Stimulated activated CD8-positive, alpha-beta memory T cell treated with anti-CD3 and anti-CD28 coated beads, Interleukin-4, amount 100 ng/mL, for 4 hours (primary cell): ENCODE results near the gene PLCL1.
"Not testable (repeated sequence)": the region's sequence is repeated elsewhere in the genome, so short reads cannot be mapped to it uniquely, and the experiment has no call there.

ENCODE experiments used
- DNase-seq, 2 donors: peaks; one replicate each; pipeline ENCODE4 v3.0.0-alpha.2; 2020; ENCODE audit warnings: low read depth in 2 of 2, low spot score in 1 of 2

PLCL1 gene

DNA sequence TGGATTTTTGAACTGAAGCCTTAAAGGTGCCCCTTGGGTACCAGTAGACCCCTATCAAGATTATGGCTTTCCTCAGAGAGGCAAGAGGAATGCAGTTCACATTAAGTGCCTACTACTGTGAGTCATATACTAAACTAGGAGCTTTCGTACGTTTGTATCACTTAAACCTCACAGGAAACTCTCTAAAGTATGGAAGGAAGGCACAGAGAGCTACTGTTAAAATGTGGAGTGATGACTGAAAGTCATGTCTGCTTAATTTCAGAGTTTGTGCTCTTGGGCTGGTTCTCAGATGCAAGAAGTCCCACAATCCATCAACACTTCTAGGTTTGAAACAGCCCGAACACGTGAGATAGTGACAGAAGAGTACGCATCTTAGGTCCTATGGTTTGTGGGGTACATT, 4.7 kb downstream of the PLCL1 start:
- DNase-seq: no peak

DNA sequence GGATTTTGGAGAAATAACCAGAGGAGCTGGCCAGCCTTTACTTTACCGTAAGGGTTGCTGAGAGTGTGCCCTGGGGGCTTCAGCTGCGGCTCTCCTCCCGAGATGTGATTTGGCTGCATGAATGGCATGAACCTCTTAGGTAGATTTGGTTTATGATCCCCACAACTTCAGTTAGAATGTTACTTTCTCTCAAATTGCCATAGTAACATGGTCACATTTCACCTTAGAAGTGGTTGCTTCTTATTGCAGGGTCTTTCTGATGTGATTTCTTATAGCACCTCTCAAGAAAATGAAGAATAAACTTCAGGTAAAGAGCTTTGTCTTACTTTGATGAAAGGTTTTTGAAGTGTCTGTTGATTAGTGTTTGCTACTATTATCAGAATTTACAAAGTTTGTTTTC, 5.6 kb downstream of the PLCL1 start:
- DNase-seq: no peak

DNA sequence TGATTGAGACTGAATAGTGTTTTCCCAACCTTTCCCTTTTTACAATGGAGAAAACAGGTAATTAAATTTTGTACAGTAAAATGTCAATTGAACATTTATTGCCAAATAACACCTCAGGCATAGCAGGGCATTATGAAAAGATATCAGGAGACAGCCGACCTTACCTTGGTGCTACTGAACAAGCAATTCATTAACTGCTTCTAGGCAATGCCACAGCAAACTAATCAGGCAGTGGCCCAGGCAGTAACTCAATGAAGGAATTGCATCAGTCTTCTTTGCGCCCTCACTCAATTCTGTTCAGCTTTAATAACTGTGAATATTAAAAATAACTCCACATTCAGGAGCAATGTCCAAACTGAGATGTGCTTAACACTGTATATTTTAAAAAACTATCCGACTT, 6.1 kb downstream of the PLCL1 start:
- DNase-seq: no peak

DNA sequence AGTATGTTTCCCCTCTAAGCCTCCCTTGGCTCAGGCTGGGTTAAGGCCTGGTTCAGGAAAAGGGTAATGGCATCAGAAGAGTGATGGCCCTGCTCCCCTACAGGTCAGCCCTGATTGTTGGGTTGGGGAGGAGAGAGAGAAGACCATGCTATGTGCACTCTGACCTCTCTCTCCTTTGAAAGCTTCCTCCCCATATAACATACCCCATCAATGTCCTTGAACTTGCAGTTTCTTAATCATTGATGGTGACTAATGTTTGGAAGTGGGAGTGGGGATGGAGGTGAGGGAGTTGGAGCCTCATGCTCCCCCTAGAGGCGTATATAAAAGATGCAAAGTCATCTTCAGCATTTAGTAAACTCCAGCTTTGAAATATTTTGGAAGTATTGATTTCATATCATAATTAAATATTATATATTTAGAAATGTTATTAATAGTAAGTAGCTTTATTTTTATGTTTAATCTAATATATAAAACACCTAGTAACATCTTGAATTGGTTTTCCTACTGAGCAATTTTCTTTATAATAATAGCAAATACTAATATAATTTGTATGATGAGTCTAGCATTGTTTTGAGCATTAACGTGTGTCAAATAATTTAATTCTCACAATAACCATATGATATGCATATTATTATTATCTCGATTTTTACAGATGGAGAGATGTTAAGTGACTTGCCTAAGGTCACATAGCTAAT, 8.8 kb downstream of the PLCL1 start:
- DNase-seq: no peak

- DNase-seq: no peak
Measured at GRCh38 chr2:197814526-197814925, 10.1 kb downstream of the PLCL1 start.

DNA sequence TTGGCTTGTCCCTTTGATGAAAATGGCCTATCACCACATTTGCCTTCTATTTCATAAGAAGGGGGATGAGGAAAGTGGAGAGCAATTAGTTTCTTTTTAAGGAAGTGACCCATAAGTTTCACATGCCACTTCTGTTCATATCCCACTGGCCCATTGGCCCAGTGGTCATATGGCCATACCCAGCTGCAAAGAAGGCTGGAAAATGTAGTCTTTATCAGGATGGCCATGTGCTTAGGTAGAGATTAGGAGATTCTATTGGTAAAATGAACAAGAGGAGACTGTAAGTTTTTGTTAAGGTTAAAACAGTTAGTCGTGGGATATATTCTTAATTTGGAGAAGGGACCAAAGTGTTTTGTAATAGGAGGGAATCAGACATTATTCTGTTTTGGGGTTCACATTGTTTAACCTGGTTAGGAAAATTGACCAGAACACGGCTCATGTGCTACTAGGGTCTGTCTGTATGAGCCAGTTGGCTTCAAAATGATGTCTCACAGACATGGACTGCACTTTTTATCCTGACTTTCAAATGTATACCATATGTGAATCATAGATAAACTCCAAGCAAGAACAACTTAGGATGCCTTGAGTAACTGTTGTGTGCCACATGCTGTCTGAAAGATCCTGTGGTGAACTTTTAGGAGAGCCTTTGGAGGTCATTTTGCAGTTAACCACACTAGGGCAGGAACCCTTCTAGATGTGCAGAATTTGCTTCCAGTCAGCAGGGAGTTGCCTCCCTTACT, 17.3 kb downstream of the PLCL1 start:
- no peak for DNase-seq

GRCh38 chr2:197822333-197822732, 17.9 kb downstream of the PLCL1 start:
- no peak for DNase-seq

- DNase-seq: no peak
Measured at GRCh38 chr2:197827618-197828017, 23.2 kb downstream of the PLCL1 start.

DNA sequence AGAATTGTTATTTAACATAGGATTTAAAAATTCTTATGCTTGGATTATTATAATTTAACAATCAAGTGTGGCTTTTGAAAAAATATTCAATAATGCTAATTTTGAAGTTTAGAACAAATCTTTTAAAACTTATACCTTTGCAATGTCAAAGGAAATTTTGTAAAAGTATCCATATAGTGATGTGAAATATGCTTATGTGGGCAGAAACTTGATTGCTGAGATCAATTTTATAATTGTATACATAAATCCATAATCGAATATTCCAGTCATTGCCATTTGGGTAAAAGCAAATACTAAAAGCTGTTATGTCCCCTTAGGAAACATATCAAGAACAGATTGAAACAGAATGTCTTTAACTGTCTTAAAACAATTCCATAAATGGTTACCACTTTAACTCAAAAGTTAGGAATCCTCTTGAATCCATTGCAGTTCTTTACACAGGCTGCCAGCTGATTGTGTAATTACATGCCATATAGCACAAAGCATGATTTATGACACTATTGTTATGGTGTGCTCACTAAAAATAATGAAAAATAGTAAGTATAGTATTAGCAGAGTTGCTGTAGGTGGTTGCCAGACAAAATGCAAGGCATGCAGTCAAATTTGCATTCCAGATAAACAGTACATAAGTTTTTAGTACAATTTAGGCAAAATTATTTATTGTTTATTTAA, 24.2 kb downstream of the PLCL1 start:
- no peak for DNase-seq

DNA sequence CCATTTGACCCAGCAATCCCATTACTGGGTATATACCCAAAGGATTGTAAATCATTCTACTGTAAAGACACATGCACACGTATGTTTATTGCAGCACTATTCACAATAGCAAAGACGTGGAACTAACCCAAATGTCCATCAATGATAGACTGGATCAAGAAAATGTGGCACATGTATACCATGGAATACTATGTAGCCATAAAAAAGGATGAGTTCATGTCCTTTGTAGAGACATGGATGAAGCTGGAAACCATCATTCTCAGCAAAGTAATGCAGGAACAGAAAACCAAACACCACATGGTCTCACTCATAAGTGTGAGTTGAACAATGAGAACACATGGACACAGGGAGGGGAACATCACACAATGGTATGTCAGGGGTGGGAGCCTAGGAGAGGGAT, 30.4 kb downstream of the PLCL1 start:
- DNase-seq: not testable (repeated sequence)

DNA sequence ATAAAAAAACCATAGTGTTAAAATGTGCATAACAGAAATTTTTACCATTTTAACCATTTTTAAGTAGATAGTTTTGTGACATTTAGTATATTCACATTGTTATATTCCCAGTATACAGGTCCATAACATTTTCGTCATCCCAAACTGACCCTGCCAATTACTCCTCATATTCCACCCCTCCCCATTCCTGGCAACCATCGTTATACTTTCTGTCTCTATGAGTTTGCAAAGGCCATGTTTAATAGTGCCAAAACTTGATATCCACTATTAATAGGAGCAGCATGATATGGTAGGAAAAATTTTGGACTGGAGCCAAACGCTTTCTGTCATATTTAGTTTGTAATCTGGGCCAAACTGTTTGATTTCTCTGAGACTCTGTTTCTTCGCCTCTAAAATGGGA, 30.9 kb downstream of the PLCL1 start:
- no peak for DNase-seq

GRCh38 chr2:197838036-197838435, 33.6 kb downstream of the PLCL1 start:
- no peak for DNase-seq

DNA sequence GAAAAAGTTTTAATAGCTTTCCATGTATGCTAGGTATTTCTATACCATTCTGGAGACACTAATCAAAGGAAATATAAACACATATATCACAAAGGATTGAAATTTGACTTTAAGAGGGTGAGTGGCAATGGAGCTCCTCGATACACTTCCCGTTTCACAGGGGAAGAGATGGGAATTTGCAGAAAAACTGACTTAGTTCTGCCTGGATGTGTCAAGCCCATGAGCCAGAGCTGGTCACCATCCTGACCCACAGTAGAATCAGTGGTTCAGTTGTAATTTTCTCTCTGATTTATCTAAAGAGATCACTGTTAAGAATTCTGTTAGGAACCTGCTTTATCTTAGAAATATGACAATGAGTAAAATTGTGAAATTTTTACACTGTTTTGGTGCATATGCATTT, 34.2 kb downstream of the PLCL1 start:
- no peak for DNase-seq

DNA sequence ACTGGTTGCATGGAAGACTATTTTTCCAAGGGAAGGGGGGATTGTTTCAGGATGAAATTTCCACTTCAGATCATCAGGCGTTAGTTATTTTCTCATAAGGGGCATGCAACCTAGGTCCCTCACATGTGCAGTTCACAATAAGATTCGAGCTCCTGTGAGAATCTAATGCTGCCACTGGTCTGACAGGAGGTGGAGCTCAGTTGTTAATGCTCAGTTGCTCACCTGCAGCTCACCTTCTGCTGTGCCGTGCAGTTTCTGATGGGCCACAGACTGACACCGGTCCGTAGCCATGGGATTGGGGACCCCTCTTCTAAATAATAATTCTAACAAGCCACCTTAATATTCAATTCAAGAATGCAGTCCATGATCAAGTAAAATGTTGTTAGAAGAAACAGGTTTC, 34.9 kb downstream of the PLCL1 start:
- no peak for DNase-seq

DNA sequence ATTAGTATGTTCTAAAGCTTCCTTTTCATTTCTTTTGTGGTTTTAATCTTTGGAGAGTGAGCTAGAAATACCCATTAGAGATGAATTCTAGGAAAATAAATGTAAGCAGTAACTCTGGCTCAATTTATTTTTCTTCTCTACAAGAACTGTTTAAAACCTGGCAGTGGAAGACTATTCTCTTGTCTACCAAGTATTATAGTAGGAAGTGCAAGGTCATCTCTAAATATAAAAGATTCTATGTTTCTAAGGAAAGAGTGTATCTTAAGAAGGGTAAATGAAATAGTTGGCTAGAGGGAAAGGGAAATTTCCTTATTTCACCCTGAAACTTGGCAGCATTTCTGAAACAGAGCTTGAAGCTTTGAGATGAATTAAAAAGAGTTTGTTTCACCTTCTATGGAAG, 35.5 kb downstream of the PLCL1 start:
- no peak for DNase-seq

DNA sequence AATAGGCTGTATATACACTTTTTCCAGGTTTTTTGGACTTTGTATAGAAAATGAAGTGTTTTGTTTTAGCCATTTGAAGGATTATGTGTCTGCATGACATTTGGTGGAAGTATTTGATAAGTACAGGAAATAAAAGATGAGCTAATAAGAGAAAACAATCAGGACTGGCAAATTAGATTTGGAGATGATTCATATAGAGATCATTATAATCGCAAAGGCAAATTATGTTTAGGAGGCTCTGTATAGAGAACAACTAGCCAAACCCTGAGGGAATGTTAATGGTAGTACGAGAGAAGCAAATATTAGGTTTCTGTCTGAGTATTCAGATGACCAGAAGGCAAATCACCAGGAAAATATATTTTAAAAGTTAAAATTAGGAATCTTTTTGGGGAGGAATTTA, 41.7 kb downstream of the PLCL1 start:
- no peak for DNase-seq

GRCh38 chr2:197846777-197847176, 42.4 kb downstream of the PLCL1 start:
- DNase-seq: no peak

DNA sequence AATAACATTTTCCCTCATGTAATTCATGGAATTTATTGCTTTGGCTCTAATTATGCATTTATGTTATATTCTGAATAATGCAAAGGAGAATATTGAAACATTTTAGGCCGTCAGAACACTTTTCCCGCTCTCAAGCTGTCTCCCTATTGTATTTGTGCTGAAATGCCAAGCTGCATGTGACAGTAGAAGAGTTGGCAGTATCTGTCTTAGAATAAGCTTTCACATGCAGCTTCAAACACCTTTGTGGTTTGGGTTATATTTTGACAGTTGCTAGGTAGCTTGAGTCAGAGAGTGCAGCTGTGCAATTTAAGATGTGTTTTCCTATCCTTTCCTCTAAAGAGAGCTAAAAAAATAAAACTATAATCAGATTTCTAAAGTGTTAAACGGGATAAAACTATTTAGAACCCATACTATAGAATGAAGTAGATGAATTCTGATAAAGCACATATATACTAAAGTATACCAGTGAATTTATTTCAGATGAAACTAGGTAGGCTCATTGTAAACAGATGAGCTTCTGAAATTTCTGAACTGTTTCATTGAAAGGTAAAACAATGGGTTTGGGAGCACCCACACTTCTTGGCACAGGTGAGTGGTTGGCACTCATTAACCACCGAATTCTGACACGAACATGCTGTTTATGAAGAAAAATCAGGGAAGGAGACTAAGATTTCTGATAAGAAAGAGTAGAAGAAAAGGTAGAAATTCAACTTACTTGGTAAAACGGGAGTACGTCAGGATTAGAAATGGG, 43.4 kb downstream of the PLCL1 start:
- no peak for DNase-seq

DNA sequence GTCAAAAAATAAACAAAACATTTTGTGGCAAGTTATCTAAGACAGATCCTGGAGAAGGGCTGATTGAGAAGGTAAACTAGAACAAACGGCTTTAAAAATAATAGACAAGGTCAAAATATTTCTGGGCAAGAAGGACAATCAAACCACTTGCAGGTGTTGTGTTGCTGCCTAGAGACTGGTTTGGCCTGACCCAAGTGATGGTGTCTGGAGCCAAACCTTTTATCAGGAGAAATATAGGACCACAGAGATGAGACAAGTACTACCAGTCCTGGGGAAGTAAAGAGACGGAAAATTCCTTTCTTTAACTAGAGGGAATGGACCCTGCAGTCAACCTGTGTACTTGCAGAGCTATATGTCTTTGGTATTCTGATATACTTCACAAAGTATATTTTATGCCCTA, 44.2 kb downstream of the PLCL1 start:
- DNase-seq: no peak

DNA sequence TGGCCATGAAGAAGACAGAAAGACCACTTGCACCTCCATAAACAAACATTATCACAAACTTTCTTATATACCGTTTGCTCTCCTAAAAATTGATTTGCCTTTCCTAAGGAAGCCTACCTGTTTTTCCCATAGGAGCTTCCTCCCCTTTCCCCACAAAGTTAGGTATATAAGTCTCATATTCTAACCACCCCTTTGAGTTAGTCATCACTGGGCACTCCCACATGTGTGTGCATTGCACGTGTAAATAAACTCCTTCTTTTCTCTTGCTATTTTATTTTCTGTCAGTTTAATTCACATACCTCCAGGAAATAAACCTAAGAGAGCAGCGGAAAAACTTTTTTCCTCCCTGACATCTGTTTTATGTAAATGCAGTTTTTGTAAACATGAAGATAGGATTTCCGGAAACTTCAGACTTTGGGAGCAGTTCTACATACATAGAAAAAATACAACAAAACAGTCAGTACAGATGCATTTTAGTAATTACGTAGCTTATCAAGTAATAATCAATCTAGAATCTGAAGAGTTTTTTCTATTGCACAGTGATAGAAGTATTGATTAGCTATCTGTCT, 46.6 kb downstream of the PLCL1 start:
- DNase-seq: no peak

DNA sequence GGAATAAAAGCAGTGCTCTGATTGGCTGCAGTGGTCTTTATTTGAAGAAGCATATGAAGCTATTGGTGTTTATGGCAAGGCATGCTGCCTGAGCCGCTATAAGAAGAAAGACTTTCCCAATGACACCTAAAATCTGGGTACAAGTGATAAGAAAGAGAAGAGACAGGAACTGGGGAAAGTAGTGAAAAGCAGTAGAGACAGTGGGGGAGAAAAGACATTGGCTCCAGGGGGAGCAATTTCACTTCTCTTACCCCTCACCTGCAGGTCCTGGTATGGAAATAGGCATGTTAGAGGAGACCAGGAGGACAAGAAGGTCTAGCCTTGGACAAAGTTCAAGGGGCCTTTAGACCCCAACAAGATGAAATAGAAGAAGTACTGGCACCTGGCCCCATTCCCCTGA, 47.1 kb downstream of the PLCL1 start:
- DNase-seq: no peak
